ENCODE measurements around the gene CRLF1.

DNA sequence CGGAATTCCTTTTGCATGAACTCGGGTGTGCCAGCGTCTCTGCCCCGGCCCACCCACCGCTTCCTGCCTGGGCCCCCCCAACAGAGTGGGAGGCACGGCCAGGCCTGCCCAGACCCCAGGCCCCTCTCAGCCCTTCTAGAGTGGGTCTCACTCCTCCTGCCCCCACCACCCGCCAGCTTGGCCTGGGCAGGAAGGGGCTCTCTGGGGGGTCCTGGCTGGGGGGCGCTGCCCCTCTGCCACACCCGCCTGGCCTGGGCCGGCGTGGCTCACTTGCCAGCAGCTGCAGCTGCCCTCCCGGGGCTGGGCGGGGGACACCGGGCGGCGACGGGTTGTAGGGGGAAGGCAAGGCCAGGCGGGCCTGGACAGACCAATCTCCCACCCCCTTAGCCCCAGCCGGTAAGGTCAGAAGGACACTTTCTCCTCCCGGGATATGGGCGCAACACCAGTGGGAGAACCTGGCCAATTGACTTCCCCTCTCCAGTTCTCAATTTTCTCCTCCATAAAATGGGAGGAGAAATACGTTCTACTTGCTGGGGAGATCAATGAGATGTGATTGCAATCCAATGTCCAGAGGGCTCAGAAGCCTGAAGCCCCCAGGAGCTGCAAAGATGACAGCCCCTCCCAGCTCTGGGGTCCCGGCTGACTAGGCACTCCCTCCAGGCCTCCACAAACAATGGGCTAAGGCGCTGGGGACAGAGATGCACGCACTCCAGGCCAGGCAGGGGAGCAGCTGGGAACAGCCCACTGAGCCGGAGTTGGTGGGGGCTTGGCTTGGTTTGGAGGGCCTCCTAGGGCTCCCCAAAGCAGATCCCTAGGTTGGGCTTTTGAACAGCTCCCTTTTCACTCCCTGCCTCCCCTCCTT lies 2.4 kb downstream of the CRLF1 start:
- TF ChIP-seq CTCF (IDR thresholded peaks at IDR 0.05) (no peak), POLR2A (IDR thresholded peaks at IDR 0.05) (no peak), POLR2AphosphoS5 (IDR thresholded peaks at IDR 0.05) (no peak)

All from stomach (tissue), 4 donors.